GM19455 (cell line): ENCODE results near the gene TMEM107.

Experiments
- ATAC-seq: cut with Tn5 transposase; IDR thresholded peaks from one replicate; pipeline ENCODE4 v1.9.1; 2021; ENCODE audit not compliant: unreplicated experiment

TMEM107 gene

GRCh38 chr17:8162997-8163977 is 12.9 kb downstream of the TMEM107 start:
- ATAC-seq: no peak

GRCh38 chr17:8162233-8162996 is 13.8 kb downstream of the TMEM107 start, which contains the start of gene VAMP2:
TSS of gene VAMP2 (minus strand) at chr17:8162948. CDS start at chr17:8162879, 69 bp downstream.
- ATAC-seq: peak; percentile 43

DNA sequence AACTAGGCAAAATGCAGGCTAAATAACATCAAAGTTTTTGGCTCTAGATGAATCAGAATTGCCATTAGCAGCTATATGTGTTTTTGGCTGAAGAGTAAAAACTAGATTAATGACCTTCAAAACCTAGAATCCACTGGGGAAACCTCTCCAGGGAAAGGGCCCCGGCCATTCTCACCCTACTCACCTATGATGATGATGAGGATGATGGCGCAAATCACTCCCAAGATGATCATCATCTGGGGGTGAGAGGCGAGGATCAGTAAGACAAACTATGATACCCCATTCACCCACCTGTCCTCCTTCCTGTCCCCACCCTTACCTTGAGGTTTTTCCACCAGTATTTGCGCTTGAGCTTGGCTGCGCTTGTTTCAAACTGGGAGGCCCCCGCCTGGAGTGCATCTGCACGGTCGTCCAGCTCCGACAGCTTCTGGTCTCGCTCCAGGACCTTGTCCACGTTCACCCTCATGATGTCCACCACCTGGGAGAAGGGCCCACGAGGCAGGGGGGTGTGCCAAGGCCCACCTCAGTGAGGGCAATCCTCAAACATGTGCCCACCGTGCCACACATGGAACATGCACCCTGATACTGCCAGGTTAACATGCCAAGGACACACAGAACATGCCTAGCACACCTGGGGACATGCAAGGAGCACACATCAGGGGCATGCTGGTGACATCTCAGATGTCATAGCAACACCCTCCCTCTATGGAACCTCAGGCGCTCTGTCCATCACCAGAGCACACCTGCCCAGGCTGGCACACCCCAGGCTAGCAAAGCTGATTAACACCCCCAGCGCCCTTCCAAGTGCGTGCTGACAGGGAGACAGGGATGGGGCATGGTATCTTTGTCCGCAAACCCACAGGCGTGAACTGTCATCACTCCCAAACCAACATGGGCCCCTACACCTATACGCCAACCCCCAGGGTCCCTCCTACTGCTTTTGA is 14.6 kb downstream of the TMEM107 start:
- no peak for ATAC-seq

DNA sequence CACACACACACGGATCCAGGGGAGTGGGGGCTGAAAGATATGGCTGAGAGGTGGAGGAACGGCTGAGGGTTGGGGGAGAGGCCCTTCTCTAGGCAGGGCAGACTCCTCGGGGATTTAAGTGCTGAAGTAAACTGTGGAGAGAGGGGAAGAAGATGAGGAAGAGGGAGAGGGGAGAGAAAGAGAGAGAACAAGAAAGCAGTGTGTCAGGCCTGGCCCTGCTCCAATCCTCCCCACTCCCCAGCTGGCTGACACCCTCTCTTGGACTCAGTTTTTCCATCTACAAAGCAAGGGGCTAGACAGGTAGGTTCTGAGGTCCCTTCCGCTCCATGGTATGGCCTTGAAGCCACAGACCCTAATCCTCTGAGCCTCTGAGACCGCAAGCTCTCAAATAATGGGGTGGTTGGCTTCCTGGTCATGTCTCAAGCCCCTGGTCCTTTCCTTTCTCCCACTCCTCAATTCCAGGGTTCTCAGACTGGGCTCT is 15.4 kb downstream of the TMEM107 start:
- no peak for ATAC-seq

GRCh38 chr17:8160224-8160577 is 16.0 kb downstream of the TMEM107 start:
- ATAC-seq: no peak

DNA sequence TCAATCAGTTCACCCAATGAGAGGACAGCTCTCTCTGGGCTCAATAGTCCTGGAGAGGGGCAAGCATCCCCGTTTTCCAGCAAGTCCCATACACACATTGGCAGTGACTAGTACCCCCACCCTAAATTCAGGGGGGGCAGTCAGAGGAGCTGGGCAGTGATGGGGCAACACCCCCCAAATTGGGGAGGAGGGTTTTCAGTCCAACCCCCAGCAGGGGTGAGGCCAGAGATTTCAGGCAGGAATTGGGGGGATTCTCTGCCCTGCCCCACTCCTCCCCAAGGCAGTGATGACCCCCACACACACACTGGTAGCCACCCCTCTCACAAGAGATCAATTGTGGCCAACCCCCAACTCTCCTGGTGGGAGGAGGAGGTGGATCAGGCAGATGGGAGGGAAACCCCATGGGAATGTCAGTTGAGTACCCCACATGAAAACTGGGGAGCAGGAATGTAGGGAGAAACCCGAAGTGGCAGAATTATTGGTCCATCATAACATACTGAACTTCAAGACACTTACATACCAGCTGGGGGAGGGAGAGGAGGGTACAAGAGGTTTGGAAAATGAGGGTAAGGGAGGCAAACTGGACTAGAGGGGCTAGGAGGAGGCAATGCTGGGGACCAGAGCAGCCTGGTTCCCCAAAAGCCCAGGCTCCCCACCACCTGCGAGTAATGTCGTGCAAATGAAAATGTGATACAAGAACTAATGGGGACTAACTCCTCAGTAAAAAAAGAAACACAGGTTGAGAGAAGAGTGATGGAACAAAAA is 16.5 kb downstream of the TMEM107 start:
- ATAC-seq: no peak

DNA sequence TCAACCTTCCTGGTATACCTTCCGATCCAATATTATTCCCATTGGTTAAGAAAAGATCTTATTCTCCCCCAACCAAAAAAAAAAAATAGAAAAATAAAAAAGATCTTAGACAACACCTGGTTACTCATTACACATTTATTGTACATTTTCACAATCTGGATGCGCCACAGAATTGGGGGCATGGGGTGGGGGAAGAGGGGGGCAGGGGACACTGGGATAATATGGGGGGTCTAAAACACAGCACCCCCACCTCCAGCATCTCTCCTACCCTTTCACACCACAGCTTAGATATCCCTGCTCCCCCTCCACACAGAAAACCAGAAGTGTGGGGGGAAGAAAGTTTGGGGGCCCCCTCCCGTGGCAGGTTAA is 17.2 kb downstream of the TMEM107 start:
- ATAC-seq: no peak

GRCh38 chr17:8158267-8159031 is 17.7 kb downstream of the TMEM107 start:
- no peak for ATAC-seq

DNA sequence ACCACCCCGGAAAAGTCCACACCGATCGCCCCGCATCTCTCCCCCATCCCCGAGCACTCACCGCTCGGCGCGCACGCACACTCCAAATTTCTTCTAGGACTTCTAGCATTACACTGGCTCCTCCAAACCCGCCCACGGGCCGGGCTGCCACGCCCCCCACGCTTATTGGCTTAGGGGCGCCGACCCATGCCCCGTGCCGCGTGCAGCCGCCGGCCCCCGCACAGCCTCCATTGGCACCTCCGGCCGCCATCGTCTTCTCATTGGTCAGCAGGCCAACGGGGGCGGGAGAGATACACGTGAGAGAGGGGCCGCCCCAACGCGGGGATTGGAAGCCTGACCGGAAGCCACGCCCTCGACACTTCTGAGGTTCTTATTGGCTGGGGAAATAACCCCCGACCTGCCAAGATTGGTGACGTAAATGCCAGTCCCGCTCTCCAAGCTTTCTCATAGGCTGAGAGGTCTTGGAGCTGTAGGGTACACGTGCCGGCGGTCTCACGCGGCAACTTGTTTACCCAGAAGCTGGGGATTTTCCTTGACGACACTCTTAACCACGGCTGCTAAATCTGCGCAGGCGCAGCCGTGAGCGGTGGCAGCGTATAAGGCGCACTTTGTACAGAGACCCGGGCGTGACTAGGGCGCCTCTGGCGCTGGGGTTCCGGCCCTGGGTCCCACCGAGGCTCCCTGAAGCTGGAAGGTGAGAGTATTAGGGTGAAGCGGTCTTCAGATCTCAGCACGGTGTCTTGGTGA is 19.8 kb downstream of the TMEM107 start:
- peak; percentile 76 for ATAC-seq

DNA sequence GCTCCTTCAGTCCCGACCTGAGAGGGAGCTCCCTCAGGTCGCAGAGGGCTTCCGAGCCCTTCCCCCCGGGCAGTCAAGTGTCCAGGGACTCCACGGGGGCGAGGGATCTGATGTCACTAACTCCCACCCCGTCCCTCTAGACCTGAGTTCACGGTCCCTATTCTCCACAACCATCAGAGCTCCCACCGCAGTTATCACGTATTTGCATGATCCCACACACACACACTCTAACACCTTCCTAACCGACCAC is 20.3 kb downstream of the TMEM107 start:
- no peak for ATAC-seq

- ATAC-seq: no peak
These were observed 20.8 kb downstream of the TMEM107 start for GRCh38 chr17:8155231-8155995.

DNA sequence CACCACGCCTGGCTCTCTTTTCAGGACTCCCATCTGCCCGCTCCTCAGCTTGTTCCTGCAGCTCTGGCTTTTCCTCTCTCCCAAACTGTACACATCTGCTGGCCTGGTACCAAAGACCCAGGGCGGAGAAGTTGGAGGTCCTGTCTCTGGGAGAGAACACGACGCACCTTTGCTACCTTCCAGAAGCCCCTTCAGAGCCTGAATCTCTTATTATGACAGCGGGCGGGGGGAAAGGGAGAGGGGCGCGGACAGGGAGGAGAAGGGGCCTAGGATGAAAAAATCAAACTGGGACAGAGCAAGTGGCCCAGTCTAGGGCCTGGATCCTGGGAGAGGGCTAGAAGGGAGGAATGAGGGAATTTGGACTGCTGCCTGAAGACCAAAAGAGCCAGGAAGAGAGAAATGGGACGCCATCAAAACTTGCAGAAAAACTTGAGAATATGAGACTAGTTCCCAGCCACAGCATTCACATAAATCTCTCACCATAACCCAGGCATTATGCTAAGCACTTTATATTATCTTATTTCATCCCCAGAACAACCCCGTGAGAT is 21.5 kb downstream of the TMEM107 start:
- ATAC-seq: no peak

DNA sequence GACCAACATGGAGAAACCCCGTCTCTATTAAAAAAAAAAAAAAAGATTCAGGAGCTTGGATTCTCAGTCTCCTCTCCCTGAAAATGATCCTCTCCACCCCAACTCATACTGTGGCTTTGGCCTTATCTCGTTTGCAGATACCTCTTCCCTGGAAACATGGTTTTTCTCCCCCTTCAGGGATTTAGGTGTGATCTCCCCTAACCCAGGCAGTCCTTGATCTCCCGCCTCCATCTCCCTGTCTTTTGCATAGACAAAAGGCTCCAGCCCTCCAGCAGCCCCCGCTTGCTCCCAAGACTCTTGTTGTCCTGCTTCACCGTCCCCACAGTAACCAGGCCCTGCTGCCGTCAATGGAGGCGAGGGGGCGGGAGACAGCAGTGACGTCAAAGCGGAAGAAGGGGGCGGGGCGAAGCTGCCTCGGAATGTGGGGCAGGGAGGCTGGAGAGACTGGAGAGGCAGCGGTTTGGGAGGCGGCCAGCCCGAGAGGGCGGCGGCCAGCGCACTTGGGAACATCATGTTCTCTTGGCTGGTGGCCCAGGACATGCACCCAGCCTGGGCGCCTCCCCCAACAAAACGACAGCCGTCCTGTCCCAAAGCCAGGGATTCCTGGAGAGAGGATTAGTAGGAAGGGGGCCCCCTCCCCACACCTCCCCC is 22.1 kb downstream of the TMEM107 start:
- ATAC-seq: no peak

- ATAC-seq: no peak
These were observed 22.6 kb downstream of the TMEM107 start for GRCh38 chr17:8153525-8153956.

DNA sequence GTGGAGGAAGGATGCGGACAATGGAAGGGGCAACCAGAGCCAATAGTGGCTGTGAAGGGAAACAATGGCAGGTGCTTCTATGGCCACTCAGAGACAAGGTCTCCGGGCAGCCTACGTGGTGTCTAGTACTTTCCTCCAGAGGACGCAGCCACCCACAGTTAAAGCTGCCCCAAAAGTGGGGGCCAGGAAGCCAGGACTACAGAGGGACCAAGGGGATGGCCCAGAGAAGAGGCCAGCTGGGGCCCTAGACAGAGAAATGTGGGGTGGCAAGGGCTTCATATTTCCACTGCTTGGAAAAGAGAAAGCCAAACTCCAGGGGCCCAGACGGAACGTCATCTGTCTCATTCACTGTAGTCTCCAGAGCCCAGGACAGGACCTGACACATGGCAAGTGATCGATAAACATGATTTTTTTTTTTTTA is 23.1 kb downstream of the TMEM107 start:
- no peak for ATAC-seq

- ATAC-seq: no peak
These were observed 23.9 kb downstream of the TMEM107 start, which contains the start of gene PER1 for GRCh38 chr17:8152112-8152775. TSS of gene PER1 (minus strand) at chr17:8152404. CDS start at chr17:8150706, 1,698 bp downstream.
